Activated CD4-positive, alpha-beta T cell treated with anti-CD3 and anti-CD28 coated beads, Interleukin-2, Interleukin-6, amounts not matched to agents 100 ng/mL and 50 ng/mL, durations not matched to agents 16 hours and 8 hours (primary cell): ENCODE measurements around the gene ADCY10.
"Not testable (repeated sequence)": the region's sequence is repeated elsewhere in the genome, so short reads cannot be mapped to it uniquely, and the experiment has no call there.

ENCODE experiments used
- DNase-seq: peaks from one replicate; pipeline ENCODE4 v3.0.0-alpha.2; 2020

The ADCY10 gene

GRCh38 chr1:167913895-167914496 is at the start of gene ADCY10:
Gene ADCY10 (minus strand): TSS chr1:167914134. CDS start chr1:167905140, 8,994 bp downstream.
- no peak for DNase-seq

GRCh38 chr1:167957710-167958109 is 43.8 kb upstream of the ADCY10 start:
- DNase-seq = no peak

GRCh38 chr1:167955915-167956314 is 42.0 kb upstream of the ADCY10 start:
- DNase-seq = no peak

GRCh38 chr1:167950569-167950968 is 36.6 kb upstream of the ADCY10 start:
- no peak for DNase-seq

DNA sequence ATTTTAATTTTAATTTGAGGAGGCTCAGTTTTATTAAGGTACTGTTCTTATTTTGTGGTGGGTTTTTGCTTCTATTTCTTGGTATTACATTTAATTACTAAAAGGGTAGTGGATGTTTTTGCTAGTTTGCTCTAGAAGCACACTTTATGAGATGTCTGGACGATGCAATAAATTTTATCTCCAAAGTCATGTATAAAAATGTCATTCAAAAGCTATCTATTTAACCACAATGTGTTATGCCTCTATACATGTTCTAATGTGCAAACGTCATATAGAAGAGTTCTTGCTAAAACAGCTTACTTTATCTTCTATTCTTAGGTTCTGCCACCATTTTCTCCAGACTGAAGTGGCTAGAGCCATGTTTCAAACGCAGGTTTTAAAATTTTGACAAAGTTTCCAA is 35.9 kb upstream of the ADCY10 start:
- no peak for DNase-seq

GRCh38 chr1:167947733-167948132 is 33.8 kb upstream of the ADCY10 start:
- DNase-seq = no peak

DNA sequence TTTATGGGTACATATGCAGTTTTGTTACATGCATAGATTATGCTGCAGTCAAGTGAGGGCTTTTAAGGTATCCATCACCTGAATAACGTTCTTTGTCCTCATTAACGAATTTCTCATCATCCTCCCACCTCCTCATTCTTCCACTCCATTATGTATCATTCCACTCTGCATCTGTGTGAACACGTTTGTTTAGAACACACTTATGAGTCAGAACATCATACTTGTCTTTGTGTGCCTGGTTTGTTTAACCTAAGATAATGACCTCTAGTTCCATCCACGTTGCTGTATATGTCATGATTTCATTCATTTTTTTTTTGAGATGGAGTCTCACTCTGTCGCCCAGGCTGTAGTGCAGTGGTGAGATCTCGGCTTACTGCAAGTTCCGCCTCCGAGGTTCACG is 29.6 kb upstream of the ADCY10 start:
- DNase-seq = no peak

GRCh38 chr1:167940264-167940663 is 26.3 kb upstream of the ADCY10 start:
- no peak for DNase-seq

DNA sequence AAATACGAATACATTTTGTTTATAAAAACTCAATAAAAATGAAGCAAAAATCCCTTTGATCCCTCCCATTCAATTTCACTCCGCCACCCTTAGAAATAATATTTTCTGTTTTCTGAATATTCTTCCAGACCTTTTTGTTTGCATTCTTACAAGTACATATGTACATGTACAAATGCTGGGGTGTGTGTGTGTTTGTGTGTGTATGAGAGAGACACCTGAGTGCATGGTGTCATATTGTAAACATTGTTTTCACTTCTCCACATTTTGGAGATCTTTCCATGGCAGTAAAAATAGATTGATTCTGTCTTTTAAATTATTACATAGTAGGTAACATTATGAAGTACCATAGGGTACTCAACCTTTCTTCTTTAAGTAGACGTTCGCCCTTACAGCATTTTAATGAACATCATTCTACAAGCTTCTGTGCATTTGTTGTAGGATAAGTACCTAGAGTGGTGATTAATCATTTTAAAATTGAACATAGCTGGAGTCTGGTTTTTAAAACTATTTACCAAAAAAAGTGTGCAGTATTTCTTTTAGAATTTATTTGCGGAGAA is 24.2 kb upstream of the ADCY10 start:
- no peak for DNase-seq

DNA sequence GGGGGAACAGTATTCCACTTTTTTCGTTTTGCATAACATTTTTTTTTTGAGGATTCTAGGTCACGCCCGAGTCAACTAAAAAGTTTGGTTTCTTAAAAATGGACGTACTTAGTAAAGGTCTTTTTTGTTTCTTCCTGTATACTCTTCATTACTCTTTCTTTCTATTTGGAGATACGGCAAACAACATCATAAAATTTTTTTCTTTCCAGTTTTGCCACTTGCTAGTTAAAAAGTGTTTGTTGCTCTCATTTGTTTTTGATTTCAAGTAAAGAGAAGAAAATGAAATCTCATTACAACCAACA is 23.7 kb upstream of the ADCY10 start:
- DNase-seq = no peak

GRCh38 chr1:167936930-167937708 is 23.2 kb upstream of the ADCY10 start, which contains the start of gene MPC2:
Gene MPC2 (minus strand): TSS chr1:167937072. CDS start chr1:167935841, 1,231 bp downstream.
- peak; percentile 57 for DNase-seq

DNA sequence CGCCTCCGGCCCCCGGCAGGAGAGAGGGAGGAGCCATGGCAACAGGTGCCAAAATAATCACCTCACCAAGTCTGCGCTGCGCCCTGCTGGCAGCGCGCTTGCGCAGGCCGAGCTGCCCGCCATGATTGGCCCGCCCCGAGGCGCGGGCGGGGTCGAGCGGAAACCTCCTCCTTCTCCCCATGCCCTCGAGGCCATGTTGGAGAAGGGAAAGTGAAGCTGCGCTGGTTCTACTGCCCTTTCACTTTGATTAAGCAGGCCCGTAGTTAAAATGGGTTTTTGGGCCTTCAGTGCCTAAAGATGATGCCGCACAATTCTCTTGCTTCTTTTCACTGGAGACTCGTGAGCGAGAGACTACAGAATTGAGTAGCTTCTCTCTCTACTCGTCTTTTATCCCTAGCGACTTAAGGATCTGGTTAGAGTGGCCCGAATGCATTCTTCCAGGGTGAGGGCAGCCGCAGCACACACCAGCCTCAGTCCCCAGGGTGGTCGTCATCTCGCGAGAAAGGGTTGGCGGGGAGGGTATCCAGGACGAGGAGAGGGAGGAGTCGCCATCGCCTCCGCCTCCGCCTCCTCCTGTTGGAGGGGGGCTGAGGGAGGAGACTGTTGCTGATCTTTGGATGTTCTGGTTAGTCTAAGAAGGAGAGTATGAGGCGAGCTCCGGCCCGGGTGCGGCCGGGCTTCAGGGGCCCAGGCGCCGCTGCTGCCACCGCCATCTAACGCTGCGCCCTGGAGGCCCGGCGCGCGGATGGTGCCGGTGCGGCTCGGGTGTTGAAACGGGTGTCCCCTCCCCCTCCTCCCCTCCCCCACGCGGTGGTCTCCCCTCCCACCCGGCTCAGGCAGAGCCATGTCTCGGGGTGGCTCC is 22.4 kb upstream of the ADCY10 start, which contains the start of gene DCAF6:
TSS of gene DCAF6 (plus strand) at position 616 of the 862 bp plus-strand sequence. CDS start at position 845, 229 bp downstream.
- DNase-seq = peak; percentile 98

DNA sequence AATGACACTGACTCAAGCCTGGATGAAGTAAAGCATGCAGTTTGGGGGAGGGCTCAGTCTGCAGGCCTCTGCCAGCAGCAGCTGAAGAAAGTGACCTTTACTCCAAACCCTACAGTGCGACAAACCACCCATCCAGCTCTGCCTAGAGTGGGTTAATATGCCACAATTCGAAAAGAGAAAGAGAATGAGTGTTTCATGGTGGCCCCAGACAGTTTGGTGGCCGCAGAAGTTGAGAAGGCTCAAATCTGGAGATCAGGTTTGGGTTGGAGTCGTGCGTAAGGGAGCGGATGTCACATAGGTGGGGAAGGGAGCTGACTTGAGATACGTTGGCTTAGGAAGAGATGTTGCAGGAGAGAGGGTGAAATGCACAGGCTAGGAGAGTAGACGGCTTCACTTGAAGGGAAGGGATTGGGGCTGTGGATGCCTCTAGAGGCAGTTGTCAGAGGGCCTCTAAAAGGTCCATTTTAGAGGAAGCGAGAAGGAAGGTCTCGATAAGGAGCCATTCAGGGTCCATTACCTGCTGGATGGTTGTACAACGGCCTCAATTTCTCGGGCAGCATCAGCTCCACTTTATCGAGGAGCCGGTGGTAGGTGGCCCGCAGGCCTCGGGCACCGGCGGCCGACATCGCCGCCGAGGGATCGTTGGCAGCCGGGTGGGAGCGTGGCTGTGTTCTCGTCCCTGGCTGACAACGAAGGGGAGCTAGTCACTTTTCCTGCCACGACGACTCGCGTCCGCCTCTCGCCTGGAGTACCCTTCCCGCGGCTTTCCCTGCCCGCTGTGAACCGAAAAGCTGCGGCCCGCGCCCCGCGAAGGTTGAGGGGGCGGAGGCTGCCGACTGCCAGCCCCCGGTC is 21.5 kb upstream of the ADCY10 start:
- peak; percentile 51 for DNase-seq

GRCh38 chr1:167934426-167935215 is 20.7 kb upstream of the ADCY10 start:
- DNase-seq = no peak

DNA sequence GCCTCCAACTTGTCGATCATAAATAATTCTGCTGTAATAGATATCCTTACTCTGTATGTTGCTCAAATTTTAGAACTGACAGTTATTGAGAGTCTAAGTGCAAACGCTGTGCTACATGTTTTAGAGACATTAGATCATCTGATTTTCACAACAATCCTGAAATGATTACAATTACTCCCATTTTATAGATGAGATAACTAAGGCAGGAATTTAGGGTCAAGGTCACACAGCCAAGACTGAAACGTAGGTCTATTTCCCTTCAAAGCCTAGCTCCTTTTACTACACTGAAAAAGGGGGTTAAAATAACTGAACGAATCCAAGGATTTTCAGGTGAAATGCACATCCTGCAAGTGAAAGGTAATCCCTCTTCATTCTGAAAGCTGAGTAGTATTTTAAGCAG is 19.9 kb upstream of the ADCY10 start:
- no peak for DNase-seq

DNA sequence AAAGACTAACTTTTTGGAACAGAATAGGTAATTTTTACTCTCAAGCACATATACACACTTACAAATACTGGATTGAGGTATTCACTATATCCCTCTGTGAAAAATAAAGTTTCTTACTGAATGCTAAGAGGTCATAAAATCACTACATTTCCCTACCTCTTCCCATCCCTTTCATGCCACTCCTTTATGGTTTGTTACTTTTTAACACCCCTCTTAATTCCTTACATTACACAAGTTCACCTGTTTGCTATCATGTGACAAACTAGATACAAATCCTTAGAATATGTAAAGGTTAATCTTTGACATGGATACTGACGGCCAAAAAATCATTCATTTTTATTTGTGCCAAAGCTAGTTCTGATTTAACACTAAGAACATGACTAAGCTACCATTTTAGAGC is 15.8 kb upstream of the ADCY10 start:
- DNase-seq = no peak

- DNase-seq = not testable (repeated sequence)
Observed at GRCh38 chr1:167928919-167929318, 15.0 kb upstream of the ADCY10 start.

GRCh38 chr1:167928457-167928852 is 14.5 kb upstream of the ADCY10 start:
- DNase-seq = no peak

DNA sequence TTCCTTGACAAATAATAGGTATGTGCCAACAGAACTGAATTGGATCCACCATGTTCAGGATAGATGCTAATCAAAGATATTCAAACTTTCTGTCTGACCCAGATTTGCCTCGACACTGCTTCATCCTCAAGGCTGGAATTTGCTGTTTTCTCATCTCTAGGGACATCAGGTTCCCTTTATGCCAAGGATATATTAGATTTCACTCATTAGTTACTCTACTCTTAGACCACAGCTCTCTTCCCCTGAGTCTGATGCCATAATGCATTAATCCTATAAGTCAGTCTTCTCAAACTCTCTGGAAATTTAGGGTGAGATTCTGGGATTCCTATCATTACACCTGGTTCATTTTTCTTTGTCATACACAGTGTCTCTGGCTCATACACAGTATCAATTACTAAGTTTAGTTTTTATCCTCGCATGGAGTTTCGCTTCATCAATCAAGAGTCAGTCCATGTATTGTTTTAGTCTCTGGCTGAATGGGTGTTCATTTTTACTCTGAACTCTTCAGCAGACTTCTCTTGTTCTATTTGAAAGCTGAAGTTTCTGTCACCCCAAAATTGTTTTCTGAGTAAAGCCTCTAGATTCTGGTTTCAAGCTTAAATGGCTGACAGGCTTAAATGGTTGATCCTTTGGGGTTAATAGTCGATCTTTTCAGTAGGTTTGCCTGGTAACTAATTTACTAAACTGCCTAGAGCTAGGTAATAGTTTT is 13.3 kb upstream of the ADCY10 start:
- DNase-seq = no peak

DNA sequence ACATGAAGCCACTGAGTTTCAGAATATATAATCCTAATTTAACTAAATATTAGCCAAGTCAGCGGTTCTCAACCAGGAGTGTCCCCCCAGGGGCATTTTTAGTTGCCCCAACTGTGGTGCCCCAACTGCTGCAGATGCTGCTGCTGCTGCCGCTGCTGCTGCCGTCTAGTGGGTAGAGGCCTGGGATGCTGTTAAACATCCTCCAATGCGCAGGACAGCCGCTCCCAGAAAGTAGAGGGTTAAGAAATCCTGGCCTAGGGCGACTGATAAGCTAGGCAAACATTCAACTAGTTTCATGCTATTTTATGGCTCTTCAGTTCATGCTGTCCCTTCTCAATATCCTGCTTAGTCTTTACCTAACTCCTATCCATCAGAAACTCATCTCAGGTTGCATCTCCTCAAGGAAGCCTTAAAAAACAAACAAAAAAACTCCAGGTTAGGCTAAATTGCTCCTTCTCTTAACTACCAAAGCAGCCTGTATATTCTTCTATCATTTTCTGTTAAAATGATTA is 12.6 kb upstream of the ADCY10 start:
- no peak for DNase-seq
